OCI-LY1 (cell line): ENCODE results near the gene RP9.

Experiments used
- H2AFZ ChIP-seq: fragments of 200-600 bp; sonication (generic), shearing (Covaris generic); 2 replicates; pipeline ENCODE4 v1.6.0; 2014; ENCODE audit warnings: antibody characterized with exemption, mild to moderate bottlenecking, low read length
- H3F3A ChIP-seq: fragments of 200-600 bp; sonication (generic), shearing (Covaris generic); 2 replicates; pipeline ENCODE4 v1.6.0; 2014; ENCODE audit warnings: mild to moderate bottlenecking, antibody characterized with exemption, low read length, moderate library complexity; ENCODE audit not compliant: insufficient read depth
- H3K27ac ChIP-seq: fragments of 200-600 bp; sonication (generic); 2 replicates; pipeline ENCODE4 v1.5.1; 2014; ENCODE audit warnings: low read length, mixed run types, mild to moderate bottlenecking, low read depth; ENCODE audit not compliant: poor library complexity, severe bottlenecking
- H3K27me3 ChIP-seq: fragments of 200-600 bp; sonication (generic); 2 replicates; pipeline ENCODE4 v1.6.0; 2014; ENCODE audit warnings: antibody characterized with exemption, mild to moderate bottlenecking, low read length, moderate library complexity; ENCODE audit not compliant: insufficient read depth
- H3K36me3 ChIP-seq: fragments of 200-600 bp; sonication (generic); 2 replicates; pipeline ENCODE4 v1.6.1; 2014; ENCODE audit warnings: mild to moderate bottlenecking, antibody characterized with exemption, low read length, moderate library complexity, mixed read lengths; ENCODE audit not compliant: insufficient read depth
- H3K4me1 ChIP-seq: fragments of 200-600 bp; sonication (generic); 2 replicates; pipeline ENCODE4 v1.5.1; 2014; ENCODE audit warnings: mild to moderate bottlenecking, low read length, moderate library complexity; ENCODE audit not compliant: insufficient read depth, severe bottlenecking
- H3K4me2 ChIP-seq: fragments of 200-600 bp; sonication (generic), shearing (Covaris generic); 2 replicates; pipeline ENCODE4 v1.6.1; 2014; ENCODE audit warnings: low read length
- H3K4me3 ChIP-seq: fragments of 200-600 bp; sonication (generic); 2 replicates; pipeline ENCODE4 v1.5.1; 2014; ENCODE audit warnings: low read length, low read depth, mild to moderate bottlenecking, mixed read lengths; ENCODE audit not compliant: poor library complexity, severe bottlenecking
- H3K79me2 ChIP-seq: fragments of 200-600 bp; shearing (Covaris generic); 2 replicates; pipeline ENCODE4 v1.6.1; 2016; ENCODE audit warnings: mixed run types, low read length, mixed read lengths; ENCODE audit not compliant: insufficient read depth
- H3K9ac ChIP-seq: fragments of 200-600 bp; sonication (generic), shearing (Covaris generic); 2 replicates; pipeline ENCODE4 v1.6.1; 2014; ENCODE audit warnings: mild to moderate bottlenecking, low read length, mixed read lengths
- H3K9me2 ChIP-seq: fragments of 200-600 bp; sonication (generic), shearing (Covaris generic); 2 replicates; pipeline ENCODE4 v1.6.1; 2014; ENCODE audit warnings: low read depth, mild to moderate bottlenecking, low read length, mixed read lengths
- H3K9me3 ChIP-seq: fragments of 200-600 bp; shearing (Covaris generic); 2 replicates; pipeline ENCODE4 v1.6.1; 2014; ENCODE audit warnings: low read length, mixed read lengths
- H4K20me1 ChIP-seq: fragments of 200-600 bp; sonication (generic), shearing (Covaris generic); 2 replicates; pipeline ENCODE4 v1.6.0; 2016; ENCODE audit warnings: mild to moderate bottlenecking, low read length; ENCODE audit not compliant: insufficient read depth
- CTCF ChIP-seq: fragments of 200-600 bp; sonication (generic), shearing (Covaris generic); IDR thresholded peaks from 2 replicates; pipeline ENCODE4 v1.5.1; 2017; ENCODE audit warnings: mild to moderate bottlenecking, antibody characterized with exemption, low read length, moderate library complexity, mixed read lengths
- EZH2 ChIP-seq: fragments of 200-600 bp; sonication (generic), shearing (Covaris generic); IDR thresholded peaks from 2 replicates; pipeline ENCODE4 v1.8.0; 2017; ENCODE audit warnings: borderline replicate concordance, mixed run types, mild to moderate bottlenecking, antibody characterized with exemption, low read length, moderate library complexity, mixed read lengths

The RP9 gene

GRCh38 chr7:33055158-33055557 lies 54.0 kb downstream of the RP9 start:
- Histone ChIP-seq H3K79me2 (peaks cover 77% of the 10 kb centered on the region), H3K4me1 (peaks cover 48% of the 10 kb centered on the region), H3K9ac (no peak overlapping the region), H3K36me3 (peaks cover 30% of the 10 kb centered on the region), H3K4me3 (no peak overlapping the region), H3K27me3 (no peaks in the 10 kb centered on the region), H3K9me3 (no peaks in the 10 kb centered on the region), H2AFZ (no peak overlapping the region), H3F3A (peaks cover 2% of the 10 kb centered on the region; the same call in 1 of the 2 replicates), H3K27ac (no peak overlapping the region), H4K20me1 (no peaks in the 10 kb centered on the region; the same call in 1 of the 2 replicates), H3K4me2 (no peak overlapping the region), H3K9me2 (no peaks in the 10 kb centered on the region)
- TF ChIP-seq EZH2 (no peak), CTCF (no peak)

DNA sequence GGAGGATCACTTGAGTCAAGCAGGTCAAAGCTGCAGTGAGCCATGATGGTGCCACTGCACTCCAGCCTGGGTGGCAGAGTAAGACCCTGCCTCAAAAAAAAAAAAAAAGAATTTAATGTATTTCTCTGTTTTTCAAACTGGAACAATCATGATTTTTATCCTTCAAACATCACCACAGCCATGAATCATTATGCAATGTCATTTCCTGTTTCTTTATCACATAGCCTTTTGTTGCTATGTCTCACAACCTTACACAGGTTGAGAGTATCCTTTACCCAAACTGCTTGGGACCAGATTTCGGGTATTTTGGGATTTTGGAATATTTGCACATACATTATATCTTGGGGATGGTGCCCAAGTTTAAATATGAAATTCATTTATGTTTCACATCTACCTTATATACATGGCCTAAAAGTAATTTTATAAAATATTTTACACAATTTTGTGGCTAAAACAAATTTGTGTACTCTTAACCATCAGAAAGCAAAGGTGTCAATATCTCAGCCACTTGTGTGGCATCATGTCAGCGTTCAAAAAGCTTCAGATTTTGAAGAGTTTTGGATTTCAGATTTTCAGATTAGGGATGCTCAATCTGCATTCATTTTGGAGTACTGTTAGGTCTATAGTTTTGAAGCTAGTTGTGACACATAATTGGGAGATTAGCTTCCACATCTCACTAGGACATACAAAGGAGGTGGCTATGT lies 54.8 kb downstream of the RP9 start:
- Histone ChIP-seq H3K9me2 (no peaks in the 10 kb centered on the region), H3K4me1 (peaks cover 55% of the 10 kb centered on the region), H4K20me1 (no peaks in the 10 kb centered on the region; the same call in 1 of the 2 replicates), H3K27me3 (no peaks in the 10 kb centered on the region), H3K79me2 (peaks cover 77% of the 10 kb centered on the region), H3K27ac (peak overlapping the region; percentile 59), H3K9me3 (no peaks in the 10 kb centered on the region), H3K4me3 (no peak overlapping the region), H3K36me3 (peaks cover 23% of the 10 kb centered on the region), H3K9ac (no peak overlapping the region), H3K4me2 (no peak overlapping the region), H2AFZ (no peak overlapping the region), H3F3A (peaks cover 2% of the 10 kb centered on the region; the same call in 1 of the 2 replicates)
- no peak for TF ChIP-seq CTCF
- TF ChIP-seq EZH2: no peak

- Histone ChIP-seq H3F3A (peaks cover 2% of the 10 kb centered on the region; the same call in 1 of the 2 replicates), H3K9me3 (no peaks in the 10 kb centered on the region), H4K20me1 (no peaks in the 10 kb centered on the region; the same call in 1 of the 2 replicates), H3K4me3 (no peak overlapping the region), H3K27ac (peak overlapping the region; percentile 59), H3K4me2 (no peak overlapping the region), H3K36me3 (peaks cover 21% of the 10 kb centered on the region), H3K79me2 (peaks cover 77% of the 10 kb centered on the region), H3K9me2 (no peaks in the 10 kb centered on the region), H3K27me3 (no peaks in the 10 kb centered on the region), H2AFZ (no peak overlapping the region), H3K4me1 (peaks cover 55% of the 10 kb centered on the region), H3K9ac (no peak overlapping the region)
- TF ChIP-seq CTCF (no peak), EZH2 (no peak)
Measured at GRCh38 chr7:33053721-33054120, 55.5 kb downstream of the RP9 start.
